Gastrocnemius medialis (tissue), 4 donors: ENCODE results near the gene PXN. TPM values are rescaled to one million over a fixed set of nuclear protein-coding genes. Genes with fewer than 3 reads are reported as not detected.

Experiments
- ATAC-seq, 2 donors: fragments of 150-250 bp; one replicate each; pipeline ENCODE4 v1.9.1; 2016
- DNase-seq, 2 donors: peaks; one replicate each; pipeline ENCODE4 v3.0.0-alpha.2; 2019
- H3K27ac ChIP-seq, 4 donors: fragments of 200-600 bp; sonication (generic); 1 replicate in 1 of 4; 2 replicates in 3 of 4; pipeline ENCODE4 v1.5.1; 2016 to 2018; ENCODE audit warnings: mild to moderate bottlenecking in 2 of 4, moderate library complexity in 1 of 4
- H3K27me3 ChIP-seq, 3 donors: fragments of 200-600 bp; sonication (generic) in 2 of 3; 1 replicate in 1 of 3; 2 replicates in 2 of 3; pipeline versions ENCODE4 v1.5.1 to v1.6.0; 2016 to 2019; ENCODE audit warnings: mild to moderate bottlenecking in 1 of 3, moderate library complexity in 1 of 3
- H3K36me3 ChIP-seq, 2 donors: fragments of 200-600 bp; sonication (generic) in 1 of 2; one replicate each; pipeline ENCODE4 v1.5.1; 2017 to 2018
- H3K4me1 ChIP-seq, 2 donors: fragments of 200-600 bp; sonication (generic) in 1 of 2; one replicate each; pipeline ENCODE4 v1.5.1; 2016 to 2017; ENCODE audit warnings: mild to moderate bottlenecking in 2 of 2
- H3K4me3 ChIP-seq, 4 donors: fragments of 200-600 bp; sonication (generic) in 3 of 4; 1 replicate in 1 of 4; 2 replicates in 3 of 4; pipeline ENCODE4 v1.5.1; 2016 to 2019; ENCODE audit warnings: mild to moderate bottlenecking in 2 of 4
- H3K9me3 ChIP-seq, 3 donors: fragments of 200-600 bp; sonication (generic) in 2 of 3; 1 replicate in 1 of 3; 2 replicates in 2 of 3; pipeline ENCODE4 v1.5.1; 2016 to 2019
- CTCF ChIP-seq, 5 experiments: fragments of 450-650 bp in 3 of 5; fragments of 200-600 bp in 2 of 5; sonication (generic) in 2 of 5; IDR thresholded peaks in 4 of 5; conservative IDR thresholded peaks in 1 of 5; 1 replicate in 4 of 5; 2 replicates in 1 of 5; pipeline ENCODE4 v1.5.1; 2016 to 2019; ENCODE audit warnings: antibody characterized with exemption in 5 of 5, mild to moderate bottlenecking in 3 of 5, moderate library complexity in 3 of 5
- POLR2A ChIP-seq, 2 donors: fragments of 450-650 bp; IDR thresholded peaks; one replicate each; pipeline ENCODE4 v1.6.1; 2017; ENCODE audit warnings: antibody characterized with exemption in 2 of 2, mild to moderate bottlenecking in 2 of 2, moderate library complexity in 2 of 2
- in situ Hi-C, 4 donors: fragments of 200-750 bp; cut with MboI; loops; one replicate each; pipeline versions ENCODE4 v1.15.0 to v1.8.0; 2017; ENCODE audit warnings: low sequenced_read_pairs in 4 of 4
- intact Hi-C: fragments of 100-400 bp; cut with DNase I; formaldehyde crosslinking; loops from one replicate; pipeline ENCODE4 v1.15.1; 2023; ENCODE audit warnings: low total_unique reads
- total RNA-seq, 4 donors: library from RNA; depleted of rRNA; stranded (reverse); fragments of >200 nt; gene quantifications; one replicate each; pipeline versions ENCODE4 v1.1.0 to v1.2.3, GENCODE V29; 2016

PXN gene
- total RNA-seq, 4 donors from 2014 or later = 48.8 to 102 (median 77.9) TPM

DNA sequence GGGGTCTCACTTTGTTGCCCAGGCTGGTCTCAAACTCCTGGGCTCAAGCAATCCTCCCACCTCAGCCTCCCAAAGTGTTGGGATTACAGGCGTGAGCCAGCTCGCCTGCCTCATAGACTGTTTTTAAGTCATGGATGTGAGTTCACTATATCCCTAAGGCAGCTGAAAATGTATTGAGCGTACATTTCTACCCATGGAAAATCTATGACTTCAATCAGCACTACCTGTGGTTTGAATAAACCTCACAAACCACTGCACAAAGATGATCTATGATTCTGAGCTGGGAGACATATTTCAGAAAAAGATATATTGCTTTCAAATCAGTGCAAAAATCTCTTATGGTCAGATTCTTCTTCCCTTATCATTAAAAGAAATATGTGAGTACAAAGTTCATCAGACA is 93.5 kb downstream of the PXN start:
- in situ Hi-C loops = no loop called here
- ATAC-seq (no peak), DNase-seq (no peak)
- no peak overlapping the region for H3K27ac ChIP-seq
- no peaks in the 10 kb centered on the region for H3K27me3 ChIP-seq
- peaks cover 4 to 99% of the 10 kb centered on the region in 2 donors for H3K36me3 ChIP-seq
- TF ChIP-seq POLR2A (IDR thresholded peaks at IDR 0.05) (no peak), CTCF (IDR thresholded peaks at IDR 0.05 in 4 of 5, conservative IDR thresholded peaks at IDR 0.05 in 1 of 5) (no peak)
- H3K9me3 ChIP-seq = no peaks in the 10 kb centered on the region
- H3K4me1 ChIP-seq = no peaks in the 10 kb centered on the region
- intact Hi-C loops = no loop called here
- no peak overlapping the region for H3K4me3 ChIP-seq

- intact Hi-C loops = no loop called here
- TF ChIP-seq CTCF (IDR thresholded peaks at IDR 0.05 in 4 of 5, conservative IDR thresholded peaks at IDR 0.05 in 1 of 5) (no peak), POLR2A (IDR thresholded peaks at IDR 0.05) (no peak)
Observed at GRCh38 chr12:120170631-120171030, 94.9 kb downstream of the PXN start.

GRCh38 chr12:120169946-120170345 is 95.6 kb downstream of the PXN start:
- no peak for TF ChIP-seq POLR2A (IDR thresholded peaks at IDR 0.05)
- no peak for TF ChIP-seq CTCF (IDR thresholded peaks at IDR 0.05 in 4 of 5, conservative IDR thresholded peaks at IDR 0.05 in 1 of 5)

More at GRCh38 chr12:120170631-120171030, 94.9 kb downstream of the PXN start:
- in situ Hi-C loops = no loop called here
- no peak for DNase-seq
- H3K27me3 ChIP-seq = no peaks in the 10 kb centered on the region
- no peaks in the 10 kb centered on the region for H3K9me3 ChIP-seq
- no peak overlapping the region for H3K27ac ChIP-seq
- no peak overlapping the region for H3K4me3 ChIP-seq
- no peak for ATAC-seq
- peaks cover 4 to 90% of the 10 kb centered on the region in 2 donors for H3K36me3 ChIP-seq
- no peaks in the 10 kb centered on the region for H3K4me1 ChIP-seq

DNA sequence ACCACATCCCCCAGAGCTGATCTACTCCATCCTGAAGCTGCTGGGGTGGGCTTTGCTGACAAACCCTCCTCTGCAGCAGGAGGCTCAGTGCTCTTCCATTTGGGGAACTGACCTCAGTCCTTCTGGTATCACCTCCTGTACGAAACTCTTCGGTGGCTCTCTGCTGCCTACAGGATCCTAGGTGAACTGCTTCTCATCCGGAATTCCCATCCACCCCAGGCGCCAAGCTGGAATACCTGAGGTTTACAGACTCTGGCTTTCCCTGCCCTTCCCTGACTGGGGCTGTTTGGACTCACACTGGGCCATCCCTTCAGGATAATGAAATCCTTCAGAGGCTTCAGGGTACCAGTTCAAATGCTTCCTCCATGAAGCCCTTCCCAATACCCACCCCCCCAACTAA is 97.2 kb downstream of the PXN start:
- H3K27me3 ChIP-seq = no peaks in the 10 kb centered on the region
- ATAC-seq (no peak), DNase-seq (no peak)
- H3K27ac ChIP-seq = no peak overlapping the region
- H3K9me3 ChIP-seq = no peaks in the 10 kb centered on the region
- peaks cover 0 to 81% of the 10 kb centered on the region in 2 donors for H3K36me3 ChIP-seq
- H3K4me3 ChIP-seq = no peak overlapping the region
- intact Hi-C loops = no loop called here
- in situ Hi-C loops = no loop called here
- no peaks in the 10 kb centered on the region for H3K4me1 ChIP-seq
- TF ChIP-seq CTCF (IDR thresholded peaks at IDR 0.05 in 4 of 5, conservative IDR thresholded peaks at IDR 0.05 in 1 of 5) = no peak
- TF ChIP-seq POLR2A (IDR thresholded peaks at IDR 0.05) = no peak

More at GRCh38 chr12:120169946-120170345, 95.6 kb downstream of the PXN start:
- in situ Hi-C loops (no loop called here), intact Hi-C loops (no loop called here)
- H3K4me1 ChIP-seq = no peaks in the 10 kb centered on the region
- no peaks in the 10 kb centered on the region for H3K9me3 ChIP-seq
- DNase-seq (no peak), ATAC-seq (no peak)
- H3K36me3 ChIP-seq = peaks cover 4 to 83% of the 10 kb centered on the region in 2 donors
- no peak overlapping the region for H3K4me3 ChIP-seq
- H3K27me3 ChIP-seq = no peaks in the 10 kb centered on the region
- H3K27ac ChIP-seq = no peak overlapping the region

DNA sequence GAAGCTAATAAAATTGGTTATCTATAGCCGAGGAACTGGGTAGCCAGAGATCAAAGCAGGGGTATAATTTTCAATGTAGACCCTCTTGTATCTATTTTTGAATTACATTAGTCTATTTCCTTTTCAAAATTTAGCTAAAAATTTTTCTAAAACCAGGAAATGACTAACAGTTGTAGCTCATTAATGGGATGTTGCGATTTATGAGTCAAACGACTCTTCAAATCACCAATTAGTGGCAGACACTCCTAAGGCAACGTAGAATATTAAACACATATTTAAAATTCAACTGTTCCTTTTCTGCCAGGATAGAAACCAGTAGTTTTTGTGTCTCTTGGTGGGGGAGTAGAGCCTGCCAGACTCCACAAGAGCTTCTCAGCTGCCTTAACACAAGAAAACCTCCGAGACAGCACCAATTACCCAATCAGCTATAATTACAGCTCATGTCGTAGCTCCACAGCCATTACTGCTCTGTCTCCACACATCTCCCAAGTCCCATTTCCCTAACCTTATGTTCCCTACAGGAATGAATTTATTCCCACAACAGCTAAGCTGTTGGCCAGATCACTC is 97.9 kb downstream of the PXN start:
- intact Hi-C loops = no loop called here
- Histone ChIP-seq H3K36me3 (peaks cover 0 to 81% of the 10 kb centered on the region in 2 donors), H3K4me3 (no peak overlapping the region), H3K9me3 (no peaks in the 10 kb centered on the region), H3K27ac (no peak overlapping the region), H3K4me1 (no peaks in the 10 kb centered on the region), H3K27me3 (no peaks in the 10 kb centered on the region)
- in situ Hi-C loops = no loop called here
- no peak for TF ChIP-seq CTCF (IDR thresholded peaks at IDR 0.05 in 4 of 5, conservative IDR thresholded peaks at IDR 0.05 in 1 of 5)
- no peak for DNase-seq
- ATAC-seq = no peak
